Keratinocyte (primary cell): ENCODE measurements around the gene NPIPA7. TPM values are rescaled to one million over a fixed set of nuclear protein-coding genes. Genes with fewer than 3 reads are reported as not detected.
"Not testable (repeated sequence)": the region's sequence is repeated elsewhere in the genome, so short reads cannot be mapped to it uniquely, and the experiment has no call there.

ENCODE experiments used
- DNase-seq: peaks from one replicate; pipeline ENCODE4 v3.0.0-alpha.2; 2011; ENCODE audit warnings: low read depth, missing footprints, low spot score
- FAIRE-seq: peaks from 2 replicates; lab custom pipeline; 2011; peaks lifted over from hg19 to GRCh38; lab: Jason Lieb, UNC
- H2AFZ ChIP-seq: 2 replicates; pipeline ENCODE4 v1.6.0; 2012; ENCODE audit warnings: low read length, control low read depth, inconsistent platforms; ENCODE audit not compliant: control insufficient read depth
- H3K27ac ChIP-seq: 2 replicates; pipeline ENCODE4 v1.5.1; 2011; ENCODE audit warnings: low read length; ENCODE audit not compliant: control insufficient read depth, insufficient read depth
- H3K27me3 ChIP-seq: 3 replicates; pipeline ENCODE4 v1.6.0; 2011; ENCODE audit warnings: low read length; ENCODE audit not compliant: control insufficient read depth, insufficient read depth; ENCODE audit errors: extremely low read depth
- H3K36me3 ChIP-seq, 2 experiments: 2 replicates in 1 of 2; 3 replicates in 1 of 2; pipeline ENCODE4 v1.5.1; 2011; ENCODE audit warnings: low read length in 2 of 2, mild to moderate bottlenecking in 1 of 2; ENCODE audit not compliant: control insufficient read depth in 2 of 2, insufficient read depth in 2 of 2; ENCODE audit errors: extremely low read depth in 1 of 2
- H3K4me1 ChIP-seq: 3 replicates; pipeline ENCODE4 v1.5.1; 2011; ENCODE audit warnings: low read length; ENCODE audit not compliant: control insufficient read depth, insufficient read depth; ENCODE audit errors: extremely low read depth
- H3K4me2 ChIP-seq: 3 replicates; pipeline ENCODE4 v1.6.0; 2011; ENCODE audit warnings: low read depth, low read length; ENCODE audit not compliant: control insufficient read depth, insufficient read depth; ENCODE audit errors: extremely low read depth
- H3K4me3 ChIP-seq, 3 experiments: fragments of 200-600 bp in 1 of 3; sonication (generic) in 1 of 3; 2 replicates in 2 of 3; 3 replicates in 1 of 3; pipeline ENCODE4 v1.5.1; 2011 to 2016; ENCODE audit warnings: low read length in 3 of 3, mild to moderate bottlenecking in 3 of 3, control low read depth in 2 of 3, inconsistent platforms in 1 of 3, low read depth in 1 of 3, mixed read lengths in 1 of 3, mixed run types in 1 of 3, moderate library complexity in 1 of 3; ENCODE audit not compliant: control insufficient read depth in 2 of 3, insufficient read depth in 2 of 3; ENCODE audit errors: extremely low read depth in 1 of 3
- H3K79me2 ChIP-seq: 2 replicates; pipeline ENCODE4 v1.6.0; 2012; ENCODE audit warnings: low read length; ENCODE audit not compliant: control insufficient read depth, insufficient read depth
- H3K9ac ChIP-seq: 3 replicates; pipeline ENCODE4 v1.6.0; 2011; ENCODE audit warnings: low read length; ENCODE audit not compliant: control insufficient read depth, insufficient read depth; ENCODE audit errors: extremely low read depth
- H3K9me1 ChIP-seq: 3 replicates; pipeline ENCODE4 v1.6.0; 2011; ENCODE audit warnings: low read length; ENCODE audit not compliant: control insufficient read depth, insufficient read depth; ENCODE audit errors: extremely low read depth
- H3K9me3 ChIP-seq: 2 replicates; pipeline ENCODE4 v1.5.1; 2012; ENCODE audit warnings: low read depth, low read length; ENCODE audit not compliant: control insufficient read depth
- H4K20me1 ChIP-seq: 3 replicates; pipeline ENCODE4 v1.6.0; 2011; ENCODE audit warnings: low read length; ENCODE audit not compliant: control insufficient read depth, insufficient read depth; ENCODE audit errors: extremely low read depth
- dilution Hi-C: fragments of 300-500 bp; cut with MboI; formaldehyde crosslinking; loops from one replicate; pipeline ENCODE4 v1.7.0; 2020; ENCODE audit warnings: low sequenced_read_pairs; ENCODE audit not compliant: extremely low pct_ligation_motif_present
- polyA plus RNA-seq, 5 experiments: library from polyadenylated mRNA; depleted of rRNA in 3 of 5; stranded (reverse) in 3 of 5; stranded (forward) in 1 of 5; unstranded in 1 of 5; fragments of >200 nt; gene quantifications; 1 replicate in 1 of 5; 2 replicates in 3 of 5; 3 replicates in 1 of 5; pipeline versions ENCODE4 v1.2.1 to v1.2.3, GENCODE V29; 2011 to 2012; ENCODE audit warnings: missing spikeins in 2 of 5, low read depth in 1 of 5, low replicate concordance in 1 of 5
- small RNA-seq, 3 experiments: library from RNA; depleted of rRNA; stranded (forward); fragments of <200 nt; gene quantifications; one replicate each; pipeline ENCODE3, GENCODE V24; 2012; ENCODE audit warnings: low read depth in 3 of 3, low replicate concordance in 1 of 3; ENCODE audit not compliant: insufficient read length in 3 of 3

Gene NPIPA7
- polyA plus RNA-seq, 1 donor (not counting 4 experiments of a cell fraction or from before 2014, with no cell fraction given): 20.5 TPM

DNA sequence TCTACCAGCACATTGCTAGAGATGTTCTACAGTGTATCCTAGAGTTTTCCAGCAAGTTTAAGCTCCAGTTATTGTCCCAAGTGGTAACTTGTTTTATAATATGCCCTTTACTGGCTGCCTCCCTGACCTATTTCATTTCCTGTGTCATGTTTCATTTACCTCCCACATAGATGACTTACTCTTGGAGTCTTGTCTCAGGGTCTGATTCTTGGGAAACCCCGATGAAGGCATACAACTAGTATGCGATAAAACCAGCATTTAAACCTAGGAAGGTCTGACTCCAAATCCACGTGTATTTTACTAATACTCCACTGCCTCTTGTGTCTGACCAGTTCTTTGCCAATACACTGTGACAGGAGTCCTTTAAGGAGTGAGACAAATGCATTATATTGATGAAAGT, 55.8 kb downstream of the NPIPA7 start:
- H3K79me2 ChIP-seq, H3K36me3 ChIP-seq, DNase-seq, H3K4me1 ChIP-seq, FAIRE-seq, H4K20me1 ChIP-seq, H3K9ac ChIP-seq, H3K4me3 ChIP-seq, H3K27ac ChIP-seq, dilution Hi-C loops, H2AFZ ChIP-seq, H3K27me3 ChIP-seq, H3K9me3 ChIP-seq, H3K9me1 ChIP-seq, H3K4me2 ChIP-seq: not testable (repeated sequence)

DNA sequence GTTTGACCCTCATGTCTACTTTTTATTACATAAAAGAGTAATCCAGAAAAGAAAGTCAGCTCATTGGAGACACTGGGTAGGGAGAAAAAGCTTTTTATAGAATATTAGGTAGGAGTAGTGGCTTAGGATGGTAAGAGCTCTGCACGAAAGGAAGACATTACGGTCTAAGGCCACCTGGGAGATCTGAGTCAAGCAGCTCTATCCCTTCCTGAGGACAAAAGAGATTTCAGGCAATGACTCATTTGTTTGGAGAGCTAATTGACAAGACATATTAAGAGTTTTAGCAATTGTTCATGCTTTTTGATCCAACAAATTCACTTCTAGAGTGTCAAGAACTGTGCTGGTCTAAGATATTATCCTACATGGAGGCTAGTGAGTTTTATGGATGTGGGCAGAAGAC, 62.5 kb downstream of the NPIPA7 start:
- H4K20me1 ChIP-seq, H2AFZ ChIP-seq, H3K9me1 ChIP-seq, H3K4me3 ChIP-seq, H3K27ac ChIP-seq, H3K9ac ChIP-seq, H3K27me3 ChIP-seq, FAIRE-seq, H3K79me2 ChIP-seq, H3K4me1 ChIP-seq, dilution Hi-C loops, H3K36me3 ChIP-seq, H3K4me2 ChIP-seq, DNase-seq, H3K9me3 ChIP-seq: not testable (repeated sequence)

Small RNAs within 50 kb of the gene (small RNA-seq; reads per million reads assigned to genes)
- gene AC138969.3: 0 reads per million in 3 experiments
- gene MIR6511A3: 0 reads per million in 3 experiments
- gene MIR6770-2: 0 reads per million in 3 experiments

Other genes with a start within 250 kb of the NPIPA7 start
- 0.01 TPM in 1 of 3 replicates, not detected in the others for gene ABCC6, start 155.6 kb upstream of the NPIPA7 start, polyA plus RNA-seq
- gene NOMO3, start 146.6 kb upstream of the NPIPA7 start, polyA plus RNA-seq: 20.7 to 46.0 TPM (median 28.8 TPM) in 3 replicates